Cerebellar nuclear complex (tissue), 1 donor: Measurements from ENCODE around the gene CHN1.

Source experiments
- DNase-seq, 2 experiments: peaks; one replicate each; lab custom pipeline; 2025; lab: John Stamatoyannopoulos, UW

Gene CHN1

GRCh38 chr2:174873471-174873870 lies 131.7 kb downstream of the CHN1 start:
- no peak for DNase-seq

GRCh38 chr2:174870787-174871186 lies 134.4 kb downstream of the CHN1 start:
- no peak for DNase-seq

GRCh38 chr2:174868878-174869277 lies 136.3 kb downstream of the CHN1 start:
- no peak for DNase-seq

GRCh38 chr2:174866421-174866820 lies 138.8 kb downstream of the CHN1 start:
- no peak for DNase-seq

GRCh38 chr2:174863183-174863582 lies 142.0 kb downstream of the CHN1 start:
- no peak for DNase-seq

GRCh38 chr2:174859563-174860169 lies 145.5 kb downstream of the CHN1 start:
- DNase-seq: no peak

- DNase-seq: no peak
Measured at GRCh38 chr2:174858745-174859144, 146.4 kb downstream of the CHN1 start.

- DNase-seq: no peak
Measured at GRCh38 chr2:174856447-174856846, 148.7 kb downstream of the CHN1 start.

- DNase-seq: no peak
Measured at GRCh38 chr2:174846941-174847938, 157.9 kb downstream of the CHN1 start.

GRCh38 chr2:174846218-174846617 lies 159.0 kb downstream of the CHN1 start:
- no peak for DNase-seq

- peak in 1 of 2 experiments; percentile 5 for DNase-seq
Measured at GRCh38 chr2:174844295-174844708, 160.9 kb downstream of the CHN1 start.

GRCh38 chr2:174842496-174842895 lies 162.7 kb downstream of the CHN1 start:
- DNase-seq: no peak

GRCh38 chr2:174841936-174842335 lies 163.2 kb downstream of the CHN1 start:
- DNase-seq: no peak

- DNase-seq: no peak
Measured at GRCh38 chr2:174841350-174841749, 163.8 kb downstream of the CHN1 start.

- DNase-seq: no peak
Measured at GRCh38 chr2:174840436-174840835, 164.7 kb downstream of the CHN1 start.

GRCh38 chr2:174839662-174840061 lies 165.5 kb downstream of the CHN1 start:
- DNase-seq: no peak

GRCh38 chr2:174836995-174837390 lies 168.2 kb downstream of the CHN1 start:
- DNase-seq: no peak

GRCh38 chr2:174836377-174836994 lies 168.7 kb downstream of the CHN1 start:
- no peak for DNase-seq

- DNase-seq: no peak
Measured at GRCh38 chr2:174835797-174836255, 169.4 kb downstream of the CHN1 start.

GRCh38 chr2:174833737-174834136 lies 171.4 kb downstream of the CHN1 start:
- DNase-seq: no peak

- no peak for DNase-seq
Measured at GRCh38 chr2:174830561-174830960, 174.6 kb downstream of the CHN1 start.

GRCh38 chr2:174829550-174829949 lies 175.6 kb downstream of the CHN1 start:
- no peak for DNase-seq
